NT2/D1 (cell line): ENCODE data around the gene TNFRSF1B.

ENCODE experiments used
- SUZ12 ChIP-seq: IDR thresholded peaks from 2 replicates; pipeline ENCODE4 v1.6.1; 2011; ENCODE audit not compliant: insufficient read length, insufficient read depth; ENCODE audit errors: extremely low read depth
- YY1 ChIP-seq: IDR thresholded peaks from 2 replicates; pipeline ENCODE4 v1.6.1; 2011; ENCODE audit not compliant: insufficient read length, insufficient read depth
- ZNF274 ChIP-seq: IDR thresholded peaks from 2 replicates; pipeline ENCODE4 v1.6.1; 2011; ENCODE audit warnings: mild to moderate bottlenecking, low read depth, low read length

- TF ChIP-seq YY1 (no peak), ZNF274 (no peak), SUZ12 (no peak)
Observed at GRCh38 chr1:12231276-12231595, 64.4 kb downstream of the TNFRSF1B start.
